Skeletal muscle cell (primary cell): Measurements from ENCODE around the gene CD164L2.
"Not testable (repeated sequence)": the region's sequence is repeated elsewhere in the genome, so short reads cannot be mapped to it uniquely, and the experiment has no call there.

Experiments
- DNase-seq: peaks from one replicate; pipeline ENCODE4 v3.0.0-alpha.2; 2010; ENCODE audit warnings: low read depth
- H3K4me3 ChIP-seq: 2 replicates; pipeline ENCODE4 v1.5.1; 2011; ENCODE audit warnings: low read depth, mild to moderate bottlenecking, control low read depth, low read length, moderate library complexity

The CD164L2 gene

DNA sequence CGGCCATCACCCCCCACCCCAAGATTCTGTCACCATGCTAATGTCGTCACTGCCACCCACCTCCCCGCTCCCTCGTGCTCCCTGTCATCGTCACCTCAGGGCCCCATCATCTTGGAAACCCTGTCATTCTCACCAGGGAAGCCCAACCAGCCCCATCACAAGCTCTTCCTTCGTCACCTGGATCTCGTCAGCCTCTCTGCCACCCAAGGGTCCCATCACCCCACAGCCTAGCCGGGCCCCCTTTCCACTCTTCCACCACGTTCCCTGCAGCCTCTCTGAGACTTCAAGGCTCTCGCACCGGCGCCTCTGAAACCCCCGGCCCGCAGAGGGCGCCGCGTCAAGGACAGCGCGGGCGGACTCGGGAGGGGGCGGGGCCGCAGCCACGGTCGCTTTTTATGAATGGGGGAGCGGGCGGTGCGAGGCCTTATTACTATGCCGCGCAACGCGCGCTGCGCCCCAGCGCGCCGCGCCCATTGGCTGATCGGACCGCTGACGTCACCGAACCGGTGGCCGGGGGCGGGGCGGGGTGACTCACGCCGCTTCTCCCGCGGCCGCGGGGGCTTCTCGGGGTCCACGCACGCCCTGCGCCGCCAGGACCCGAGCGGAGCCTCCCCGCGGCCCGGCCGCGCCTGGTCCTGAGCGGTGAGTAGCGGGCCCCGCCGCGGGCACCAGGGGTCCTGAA lies 9.1 kb upstream of the CD164L2 start, which contains the start of gene GPR3:
GPR3 (plus strand) TSS at position 527 of the 682 bp plus-strand sequence. CDS start 1,177 bp downstream, outside the sequence.
- peak within 1 kb of the TSS; percentile 76 for H3K4me3 ChIP-seq
- DNase-seq, result peak; percentile 71

DNA sequence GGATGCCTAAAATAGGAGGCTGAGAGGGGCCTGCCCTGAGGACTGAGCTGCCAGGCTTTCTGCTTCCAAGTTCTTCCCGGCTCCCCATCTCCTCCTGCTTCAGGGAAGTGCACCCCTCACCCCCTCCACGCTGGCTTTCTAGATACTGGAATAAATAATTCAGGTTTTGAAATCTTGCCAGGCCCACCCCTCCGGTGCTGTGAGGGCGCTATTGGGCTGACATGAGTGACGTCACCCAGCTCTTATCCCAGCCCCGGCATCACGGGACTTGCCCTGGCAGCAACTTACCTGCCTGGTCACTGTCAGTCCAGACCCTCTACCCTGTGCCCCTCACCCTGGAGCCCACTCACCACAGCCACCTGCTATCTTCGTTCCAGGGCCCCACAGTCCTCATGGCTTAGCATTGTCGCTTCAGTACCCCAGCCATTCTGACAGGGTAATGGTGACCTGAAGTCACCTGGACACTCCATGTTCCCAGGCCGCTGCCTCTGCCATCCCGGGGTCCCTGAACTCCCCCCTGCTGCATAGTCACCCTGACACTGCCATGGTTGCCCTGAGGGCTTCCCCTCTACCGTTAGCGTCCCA lies 8.5 kb upstream of the CD164L2 start:
- H3K4me3 ChIP-seq, result peak overlapping the region; percentile 76
- no peak for DNase-seq

DNA sequence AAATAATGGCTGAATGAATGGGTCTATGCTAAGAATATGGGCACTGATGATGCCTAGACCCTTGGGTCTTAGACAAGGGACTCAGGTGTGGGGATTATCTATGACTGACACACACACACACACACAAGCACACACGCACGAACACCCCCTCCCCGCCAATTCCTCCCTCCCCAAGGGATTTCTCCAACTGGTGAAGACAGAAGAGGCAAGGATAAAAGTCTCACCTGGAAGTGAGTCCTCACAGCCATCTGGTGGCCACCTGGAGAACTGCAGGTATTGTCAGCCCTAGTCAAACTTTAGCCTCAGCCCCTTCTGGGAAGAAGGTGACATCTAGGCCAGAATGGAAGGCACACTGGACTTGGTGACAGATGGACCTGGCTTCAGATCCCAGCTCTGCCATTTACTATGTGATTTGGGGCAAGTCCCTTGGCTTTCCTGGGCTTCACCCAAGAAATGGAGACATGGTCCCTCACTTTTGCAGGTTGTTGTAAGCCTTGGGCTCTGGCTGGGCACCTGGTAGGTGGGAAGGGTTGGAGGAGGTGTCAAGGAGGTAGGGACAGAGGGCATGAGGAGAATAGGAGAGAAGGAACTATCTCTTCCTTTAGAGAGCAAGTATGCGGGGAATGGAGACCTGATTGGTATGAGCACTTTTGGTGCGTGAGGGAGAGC lies 5.3 kb upstream of the CD164L2 start:
- H3K4me3 ChIP-seq, result no peak overlapping the region
- DNase-seq, result no peak

DNA sequence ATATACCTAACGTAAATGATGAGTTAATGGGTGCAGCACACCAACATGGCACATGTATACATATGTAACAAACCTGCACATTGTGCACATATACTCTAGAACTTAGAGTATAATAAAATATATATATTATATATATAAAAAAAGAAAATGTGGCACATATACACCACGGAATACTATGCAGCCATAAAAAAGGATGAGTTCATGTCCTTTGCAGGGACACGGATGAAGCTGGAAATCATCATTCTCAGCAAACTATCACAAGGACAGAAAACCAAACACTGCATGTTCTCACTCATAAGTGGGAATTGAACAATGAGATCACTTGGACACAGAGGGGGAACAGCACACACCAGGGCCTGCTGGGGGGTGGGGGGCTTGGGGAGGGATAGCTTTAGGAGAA lies 1.7 kb upstream of the CD164L2 start:
- H3K4me3 ChIP-seq, DNase-seq: not testable (repeated sequence)

DNA sequence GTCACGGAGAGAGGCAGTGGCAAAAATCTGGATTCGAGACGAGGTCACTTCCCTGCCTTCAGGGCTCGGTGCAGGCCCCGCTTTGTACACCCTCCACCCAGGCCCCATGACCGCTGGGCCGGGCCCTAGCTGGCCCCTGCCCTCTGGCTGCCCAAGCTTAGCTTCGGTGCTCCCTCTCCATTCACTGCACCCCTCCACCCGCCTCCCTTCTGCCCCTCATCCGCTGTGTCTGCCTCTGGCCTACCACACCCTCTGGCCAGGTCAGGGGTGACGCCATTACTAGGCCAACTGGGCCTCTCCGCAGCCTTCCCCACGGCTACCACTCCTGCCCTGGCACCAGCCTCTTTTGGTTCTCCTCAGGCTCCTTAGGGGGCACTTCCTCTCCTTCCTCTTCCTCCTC lies 528 bp upstream of the CD164L2 start:
- no peak overlapping the region for H3K4me3 ChIP-seq
- DNase-seq, result no peak

DNA sequence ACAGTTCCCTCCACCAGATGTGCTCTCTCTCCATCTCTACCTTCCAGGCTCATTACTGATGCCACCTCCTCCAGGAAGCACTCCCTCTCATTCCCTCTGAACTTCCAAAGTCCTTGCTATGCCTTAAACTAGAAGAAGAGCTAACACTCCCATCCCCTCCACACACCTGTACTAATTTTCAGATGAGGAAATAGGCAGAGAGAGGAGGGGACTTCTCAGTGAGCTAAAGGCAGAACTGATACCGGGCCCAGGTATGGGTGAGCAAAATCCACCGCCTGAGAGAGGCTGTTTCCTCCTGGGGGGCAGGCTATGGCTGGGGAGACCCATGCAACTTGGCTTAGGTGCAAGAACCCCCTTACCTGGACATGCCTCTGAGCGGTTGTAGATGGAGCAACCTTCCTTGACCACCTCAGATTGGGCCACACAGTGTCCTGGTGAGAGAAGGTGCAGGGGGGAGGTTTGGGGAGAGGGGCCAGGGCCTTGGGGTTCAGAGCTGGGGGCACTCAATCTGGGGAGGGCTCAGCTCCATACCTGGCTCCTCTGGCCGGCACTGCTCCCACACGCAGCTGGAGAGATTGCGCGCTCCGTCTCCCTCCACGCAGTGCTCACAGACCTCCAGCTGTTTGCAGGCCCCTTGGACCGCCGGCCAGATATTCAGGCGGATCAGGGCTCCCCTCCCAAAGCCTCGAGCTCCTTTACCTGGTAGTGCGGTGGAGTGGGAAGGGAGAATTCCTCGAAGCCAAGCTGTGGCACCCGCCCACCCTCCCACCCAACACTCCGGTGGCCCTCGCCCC lies 967 bp downstream of the CD164L2 start:
- no peak for DNase-seq
- no peak overlapping the region for H3K4me3 ChIP-seq

DNA sequence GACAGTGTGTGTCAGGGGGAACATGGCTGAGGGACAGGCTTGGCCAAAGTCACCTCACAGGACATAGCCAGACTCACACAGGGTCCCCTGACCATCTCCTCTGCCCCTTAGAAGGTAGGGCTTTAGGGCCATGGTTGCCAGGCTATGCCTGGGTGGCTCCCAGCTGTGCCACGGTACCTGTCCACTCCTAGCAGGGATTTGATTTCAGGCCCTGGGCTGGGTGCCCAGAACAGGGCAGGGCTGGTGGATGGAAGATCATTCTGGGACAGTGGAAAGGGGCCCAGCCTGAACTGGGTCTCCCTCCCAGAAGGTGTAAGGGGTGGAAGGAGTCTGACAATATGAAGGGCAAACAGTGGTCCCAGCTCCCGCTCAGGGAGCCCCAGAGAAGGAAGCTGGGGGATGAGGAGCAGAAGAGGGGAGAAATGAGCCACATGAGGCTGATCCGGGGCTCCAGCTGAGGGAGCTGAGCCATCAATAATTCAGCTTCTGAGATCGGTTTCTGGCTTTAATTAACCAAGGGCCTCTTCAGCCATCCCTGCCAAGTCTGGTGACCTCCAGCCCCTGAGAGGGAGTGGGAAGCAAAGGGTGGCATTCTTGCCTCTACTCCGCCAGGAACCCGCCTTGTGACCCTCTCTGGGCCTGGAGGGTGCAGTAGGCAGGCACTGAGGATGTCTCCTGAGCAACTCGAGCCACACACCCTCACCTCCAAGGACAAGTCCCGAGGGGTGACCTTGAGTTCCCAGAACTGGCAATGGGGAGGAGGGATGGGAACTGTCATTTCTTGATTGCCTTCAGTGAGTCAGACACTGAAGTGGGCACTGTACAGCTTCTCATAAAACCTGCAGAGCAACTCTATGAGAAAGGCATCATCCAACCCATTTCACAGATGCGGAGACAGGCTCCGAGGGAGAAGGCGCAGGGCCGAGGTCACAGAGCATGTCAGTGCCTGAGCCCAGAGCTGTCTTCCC lies 2.1 kb downstream of the CD164L2 start:
- no peak overlapping the region for H3K4me3 ChIP-seq
- DNase-seq, result no peak

DNA sequence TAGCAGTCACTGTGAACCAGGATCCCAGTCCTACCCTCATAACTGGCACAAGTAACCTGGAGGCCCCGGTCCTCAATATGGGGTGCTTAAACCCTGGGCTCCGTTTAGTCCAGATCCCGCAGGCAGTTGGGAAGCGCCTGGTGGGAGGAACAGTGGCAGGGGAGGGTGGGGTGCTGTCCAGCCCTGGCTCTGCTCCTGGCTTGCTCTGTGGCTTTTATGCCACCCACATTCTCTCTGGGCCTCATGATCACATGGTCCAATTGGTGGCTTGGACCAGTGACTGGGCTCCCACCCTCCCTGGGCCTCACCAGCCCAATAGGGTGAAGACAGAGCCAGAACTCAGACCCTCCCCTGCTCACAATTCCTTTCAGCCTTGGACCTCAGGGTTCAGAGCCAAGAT lies 2.9 kb downstream of the CD164L2 start:
- H3K4me3 ChIP-seq, result no peak overlapping the region
- no peak for DNase-seq

DNA sequence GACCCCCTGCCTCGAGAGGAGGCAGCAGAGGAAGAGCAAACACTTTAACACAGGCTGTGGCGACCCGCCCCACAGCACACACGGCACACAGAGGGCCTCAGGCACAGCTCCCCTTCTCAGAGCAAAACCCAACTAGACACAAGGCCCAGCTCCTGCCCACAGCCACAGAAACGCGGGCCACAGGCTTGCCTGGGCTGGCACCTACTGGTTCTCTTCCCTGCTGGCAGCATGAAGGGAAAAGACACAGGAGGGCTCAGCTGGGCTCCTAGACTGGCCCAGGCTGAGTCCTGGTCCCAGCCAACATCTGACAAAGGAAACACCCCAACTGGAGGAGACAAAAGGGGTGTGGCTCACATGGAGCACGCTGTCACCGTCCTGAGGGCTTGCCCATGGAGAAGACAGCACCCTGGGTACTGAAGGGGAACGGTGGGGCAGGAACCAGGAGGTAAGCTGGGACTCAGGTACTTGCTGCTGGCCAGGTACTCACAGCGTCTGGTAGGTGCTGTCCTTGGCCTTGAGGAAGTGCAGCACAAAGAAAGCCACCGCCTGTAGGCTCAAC lies 3.5 kb downstream of the CD164L2 start:
- H3K4me3 ChIP-seq, result no peak overlapping the region
- no peak for DNase-seq

DNA sequence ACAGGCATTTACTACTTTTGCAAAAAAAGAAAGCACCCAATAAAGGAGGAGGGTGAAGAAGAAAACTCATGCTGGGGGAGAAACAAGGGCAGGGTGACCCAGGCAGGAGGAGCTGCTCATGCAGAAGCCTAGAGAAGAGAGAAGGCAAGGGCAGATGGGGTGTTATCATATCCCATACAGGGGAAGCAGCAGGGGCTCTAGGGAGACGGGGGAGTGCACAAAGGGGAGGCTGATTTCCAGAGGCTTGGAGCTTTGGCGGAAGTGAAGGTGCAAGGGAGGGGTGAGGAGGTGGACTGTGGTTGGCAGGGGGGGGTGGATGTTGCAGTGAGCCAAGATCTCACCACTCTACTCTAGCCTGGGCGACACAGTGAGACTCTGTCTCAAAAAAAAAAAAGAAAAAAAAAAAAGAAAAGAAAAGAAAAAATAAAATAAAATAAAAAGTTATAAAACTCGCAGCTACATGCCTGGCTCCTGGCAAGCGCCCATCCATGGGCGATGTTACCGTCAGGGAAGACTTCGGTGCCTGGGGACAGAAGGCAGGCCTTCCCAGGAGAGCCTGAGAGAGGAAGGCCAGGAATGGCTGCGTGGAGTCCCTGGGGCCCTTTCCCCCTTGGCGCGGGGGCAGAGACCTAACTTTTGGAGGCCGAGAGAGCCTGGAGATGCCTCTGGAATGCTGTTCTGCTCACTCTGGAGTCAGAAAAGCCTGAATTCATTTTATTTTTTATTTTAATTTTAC lies 5.2 kb downstream of the CD164L2 start:
- no peak for DNase-seq
- H3K4me3 ChIP-seq, result no peak overlapping the region

DNA sequence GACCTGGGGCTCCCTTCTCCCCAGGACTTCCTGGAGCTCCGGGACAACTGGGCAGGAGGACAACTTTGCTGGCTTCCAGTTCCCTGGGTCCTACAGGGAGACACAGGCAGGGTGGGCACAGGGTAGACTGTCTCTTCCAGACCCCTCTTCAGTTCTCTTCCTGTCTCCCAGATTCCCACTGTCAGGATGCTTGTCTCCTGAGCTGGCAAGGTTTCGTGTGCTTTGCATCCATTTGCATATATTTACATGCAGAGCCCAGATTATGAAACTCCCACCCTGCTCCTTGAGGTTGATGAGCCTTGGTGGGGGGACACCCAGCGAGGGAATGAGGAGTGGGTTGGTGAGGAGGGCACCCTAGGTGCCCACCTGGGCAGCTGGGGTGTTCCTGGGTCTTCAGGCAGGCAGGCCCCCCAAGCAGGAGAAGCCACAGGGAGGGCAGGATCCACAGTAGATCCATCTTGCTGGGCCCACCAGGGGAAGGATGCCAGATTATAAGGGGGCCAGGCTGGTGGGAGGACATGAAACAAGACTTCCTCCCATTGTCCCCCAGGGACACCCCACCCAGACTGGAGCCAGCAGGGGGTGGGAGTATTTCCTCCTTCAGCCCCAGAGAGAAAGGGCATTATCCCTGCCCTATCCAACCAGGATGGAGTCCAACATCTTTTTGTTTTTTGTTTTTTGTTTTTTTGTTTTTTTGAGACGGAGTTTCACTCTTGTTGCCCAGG lies 8.6 kb downstream of the CD164L2 start, which contains the start of gene FCN3:
FCN3 (minus strand) TSS at position 463 of the 725 bp plus-strand sequence; CDS start at position 457, 6 bp downstream.
- H3K4me3 ChIP-seq, result no peak within 1 kb of the TSS
- DNase-seq, result no peak

DNA sequence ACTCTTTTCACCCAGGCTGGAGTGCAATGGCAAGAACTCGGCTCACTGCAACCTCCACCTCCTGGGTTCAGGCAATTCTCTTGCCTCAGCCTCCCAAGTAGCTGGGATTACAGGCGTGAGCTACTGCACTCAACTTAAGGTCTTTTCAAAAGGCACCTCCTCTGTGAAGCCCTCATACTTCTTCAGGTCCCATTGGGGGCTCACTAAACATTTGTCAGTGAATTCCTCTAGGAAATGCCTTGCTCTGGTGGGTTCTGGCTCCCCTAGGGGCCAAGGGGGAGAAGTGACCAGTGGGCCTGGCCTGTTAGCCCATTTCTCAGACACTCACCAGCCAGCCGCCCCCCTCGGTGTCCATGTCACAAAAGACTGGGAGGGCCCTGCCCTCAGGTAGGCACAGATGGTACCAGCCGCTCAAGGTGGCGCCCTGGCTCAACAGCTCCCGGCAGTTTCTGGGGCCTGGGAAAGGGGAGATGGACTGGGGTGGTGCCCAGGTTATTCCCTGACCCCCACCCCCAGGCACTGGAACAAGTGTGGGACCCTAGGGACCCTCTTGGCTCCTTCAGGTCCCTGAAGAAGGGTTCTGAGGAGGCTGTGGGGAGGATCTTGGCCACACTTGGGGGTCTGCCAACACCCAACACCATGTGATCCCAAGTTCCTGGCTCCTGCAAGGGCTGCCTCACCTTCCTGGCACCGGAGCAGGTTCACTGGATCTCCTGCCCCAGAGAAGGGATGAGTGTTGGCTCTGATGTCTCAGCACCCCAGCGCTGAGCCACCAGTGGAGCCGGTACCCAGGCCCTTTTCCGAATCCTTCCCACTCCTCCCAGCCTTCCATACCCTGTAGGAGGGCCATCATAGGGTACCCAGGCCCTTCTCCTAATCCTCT lies 10.1 kb downstream of the CD164L2 start:
- no peak for DNase-seq
- H3K4me3 ChIP-seq, result no peak overlapping the region

DNA sequence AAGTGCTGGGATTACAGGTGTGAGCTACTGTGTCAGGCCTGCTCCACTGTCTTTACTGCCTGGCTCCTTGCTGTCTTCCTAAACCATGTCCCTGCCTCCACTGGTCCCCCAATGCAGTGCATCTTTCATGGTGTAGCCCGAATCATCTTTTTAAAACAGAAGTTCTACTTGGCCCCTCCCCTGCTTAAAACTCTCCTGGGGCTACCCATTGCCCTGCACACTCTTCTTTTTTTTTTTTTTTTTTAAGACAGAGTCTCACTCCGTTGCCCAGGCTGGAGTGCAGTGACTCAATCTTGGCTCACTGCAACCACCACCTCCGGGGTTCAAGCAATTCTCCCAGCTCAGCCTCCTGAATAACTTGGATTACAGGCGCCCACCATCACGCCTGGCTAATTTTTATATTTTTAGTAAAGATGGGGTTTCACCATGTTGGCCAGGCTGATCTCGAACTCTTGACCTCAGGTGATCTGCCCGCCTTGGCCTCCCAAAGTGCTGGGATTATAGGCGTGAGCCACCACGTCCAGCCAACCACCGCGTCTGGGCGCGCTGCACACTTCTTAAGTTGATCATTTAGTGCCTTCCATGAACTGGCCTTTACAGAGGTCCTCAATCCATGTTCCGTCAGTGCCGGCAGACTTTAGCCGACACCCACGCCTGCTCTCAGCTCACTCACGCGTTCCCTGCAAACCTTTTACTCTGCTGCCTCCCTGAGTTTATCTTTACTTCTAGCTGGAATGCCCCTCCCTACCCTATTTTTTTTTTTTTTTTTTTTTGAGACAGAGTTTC lies 10.9 kb downstream of the CD164L2 start:
- H3K4me3 ChIP-seq, result no peak overlapping the region
- no peak for DNase-seq

DNA sequence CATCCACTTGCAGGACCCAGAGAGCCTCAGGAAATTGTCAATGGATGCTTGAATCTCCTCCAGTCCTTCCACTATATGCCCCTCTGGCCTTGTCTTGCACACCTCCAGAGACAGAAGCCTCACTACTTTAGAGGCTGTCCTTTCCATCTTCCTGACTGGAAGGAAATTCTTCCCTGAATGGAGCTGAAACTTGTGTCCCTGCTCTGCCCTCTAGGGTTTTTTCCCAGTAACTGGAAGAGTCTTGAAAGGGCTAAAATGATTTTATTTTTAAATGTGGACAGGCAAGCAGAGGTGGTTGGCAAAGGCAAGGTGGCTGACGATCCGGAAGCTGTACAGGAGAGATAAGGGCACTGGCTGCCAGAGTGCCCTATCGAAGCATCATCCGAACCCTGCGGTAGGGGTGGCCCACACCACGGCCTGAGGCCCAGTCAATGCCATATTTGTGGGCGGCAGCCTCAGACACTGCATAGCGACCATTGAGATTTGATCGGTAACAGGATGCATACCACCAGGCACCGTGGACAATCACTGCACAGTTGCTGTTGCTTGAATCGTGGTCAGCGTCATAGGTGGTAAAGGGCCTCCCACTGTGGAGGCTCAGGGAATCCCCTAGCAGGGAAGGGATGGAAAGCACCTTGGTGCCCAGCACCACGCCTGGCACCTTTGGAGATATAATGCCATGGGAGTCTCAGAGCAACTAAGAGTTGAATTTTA lies 14.1 kb downstream of the CD164L2 start:
- DNase-seq, result no peak
- no peak overlapping the region for H3K4me3 ChIP-seq

DNA sequence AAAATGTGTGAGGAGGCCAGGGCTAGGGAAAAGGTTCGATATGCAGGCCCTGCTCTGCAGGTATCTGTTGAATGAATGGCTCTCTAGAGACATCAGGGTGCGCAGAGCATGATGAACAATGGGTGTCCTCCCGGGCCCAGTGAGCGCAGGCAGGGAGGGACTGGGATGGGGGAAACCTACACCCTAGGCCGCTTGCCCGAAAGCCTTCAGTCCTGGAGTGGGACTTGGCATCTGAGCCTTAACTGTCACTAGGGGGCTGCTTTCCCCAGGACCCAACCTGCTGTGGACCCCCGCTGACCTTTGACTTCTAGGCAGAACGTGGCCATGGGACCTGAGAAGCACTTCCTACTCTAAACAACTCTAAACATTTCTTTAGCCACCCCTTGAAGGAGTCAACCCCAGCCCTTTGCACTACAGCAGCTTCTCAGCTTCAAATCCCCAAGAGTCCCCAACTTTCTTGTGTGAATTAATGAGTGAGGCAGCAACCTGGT lies 15.9 kb downstream of the CD164L2 start:
- no peak for DNase-seq
- H3K4me3 ChIP-seq, result peak overlapping the region; percentile 60
